Esophagus muscularis mucosa (tissue), 4 donors: ENCODE data around the gene LIFR. TPM values are rescaled to one million over a fixed set of nuclear protein-coding genes. Genes with fewer than 3 reads are reported as not detected.
A peak's percentile ranks its signal among the peaks of the same experiment; 100 is the strongest.

Source experiments
- DNase-seq: peaks from one replicate; pipeline ENCODE4 v3.0.0-alpha.2; 2017; ENCODE audit errors: extremely low spot score
- H3K27ac ChIP-seq, 4 donors: fragments of 200-600 bp; sonication (generic); replicated peaks in 1 of 4; 1 replicate in 3 of 4; 2 replicates in 1 of 4; pipeline ENCODE4 v1.5.1; 2016 to 2019; ENCODE audit warnings: mild to moderate bottlenecking in 1 of 4
- H3K27me3 ChIP-seq, 4 donors: fragments of 200-600 bp; sonication (generic); one replicate each; pipeline versions ENCODE4 v1.5.1 to v1.6.0; 2016 to 2019
- H3K36me3 ChIP-seq, 4 donors: fragments of 200-600 bp; sonication (generic); one replicate each; pipeline ENCODE4 v1.5.1; 2016 to 2019
- H3K4me1 ChIP-seq, 4 donors: fragments of 200-600 bp; sonication (generic); one replicate each; pipeline ENCODE4 v1.5.1; 2016 to 2019
- H3K4me3 ChIP-seq, 4 donors: fragments of 200-600 bp; sonication (generic); 1 replicate in 2 of 4; 2 replicates in 2 of 4; pipeline ENCODE4 v1.5.1; 2016 to 2019; ENCODE audit warnings: mild to moderate bottlenecking in 4 of 4, moderate library complexity in 1 of 4
- H3K9me3 ChIP-seq, 4 donors: fragments of 200-600 bp; sonication (generic); 1 replicate in 3 of 4; 2 replicates in 1 of 4; pipeline ENCODE4 v1.5.1; 2016 to 2019
- EP300 ChIP-seq: sonication (generic); formaldehyde crosslinking; IDR thresholded peaks from one replicate; pipeline ENCODE4 v1.6.1; 2017; ENCODE audit warnings: antibody characterized with exemption
- POLR2A ChIP-seq: fragments of 450-650 bp; IDR thresholded peaks from one replicate; pipeline ENCODE4 v1.6.1; 2017; ENCODE audit warnings: antibody characterized with exemption, moderate library complexity, mild to moderate bottlenecking, low read depth
- POLR2AphosphoS5 ChIP-seq, 2 donors: sonication (generic); formaldehyde crosslinking; IDR thresholded peaks; one replicate each; pipeline ENCODE4 v1.6.1; 2017; ENCODE audit warnings: antibody characterized with exemption in 2 of 2
- WGBS: methylation state at CpG from one replicate; pipeline ENCODE4 v1.1.5; 2018; 5-methylcytosine and 5-hydroxymethylcytosine counted together
- intact Hi-C: fragments of 100-400 bp; cut with DNase I; formaldehyde crosslinking; loops from one replicate; pipeline ENCODE4 v1.15.1; 2023
- total RNA-seq, 4 donors: library from RNA; depleted of rRNA; stranded (reverse); fragments of >200 nt; gene quantifications; one replicate each; pipeline versions ENCODE4 v1.1.0 to v1.2.1, GENCODE V29; 2016
- TF ChIP-seq, protein P1 (sequence below), 3 experiments: fragments of 200-600 bp in 2 of 3; fragments of 450-650 bp in 1 of 3; sonication (generic) in 2 of 3; IDR thresholded peaks; one replicate each; pipeline ENCODE4 v1.5.1; 2017 to 2019; ENCODE audit warnings: antibody characterized with exemption in 3 of 3, mild to moderate bottlenecking in 2 of 3, moderate library complexity in 1 of 3

Gene LIFR
- total RNA-seq, 4 donors from 2014 or later: 72.3 to 102 (median 90.1) TPM

DNA sequence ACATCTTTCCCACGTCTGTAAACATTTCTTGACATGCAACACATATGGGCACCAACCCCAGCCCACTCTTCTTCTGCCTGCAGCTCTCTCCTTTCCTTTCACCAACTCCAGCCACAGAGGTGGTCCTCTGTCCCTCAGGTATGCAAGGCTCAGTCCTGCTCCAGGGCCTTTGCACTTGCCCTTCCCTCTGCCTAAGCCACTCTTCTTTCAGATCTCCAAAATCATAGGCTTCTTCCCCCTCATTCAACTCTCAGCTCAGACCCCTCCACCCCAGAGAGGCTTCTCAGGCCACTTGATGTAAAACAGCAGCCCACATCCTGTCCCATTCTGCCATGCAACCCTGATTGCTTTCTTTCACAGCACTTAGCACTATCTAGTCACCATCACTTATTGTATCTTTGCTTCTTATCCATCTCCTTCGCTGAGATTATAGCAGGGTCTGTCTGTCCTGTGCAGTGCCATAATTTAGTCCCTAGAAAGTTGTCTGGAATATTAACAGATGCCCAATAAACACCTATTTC lies 3.4 kb downstream of the LIFR start:
- intact Hi-C loops: loop anchor here (10.0 kb wide), 1 partner anchor 252 kb away; no protein-coding TSS in a partner anchor
- no peaks in the 10 kb centered on the region for H3K36me3 ChIP-seq
- H3K27me3 ChIP-seq: no peaks in the 10 kb centered on the region
- peak overlapping the region in 1 of 4 donors; percentile 13 for H3K27ac ChIP-seq
- H3K9me3 ChIP-seq: no peaks in the 10 kb centered on the region
- peaks cover 38 to 75% (median 57%) of the 10 kb centered on the region in 4 donors for H3K4me1 ChIP-seq
- TF ChIP-seq, protein P1, sequence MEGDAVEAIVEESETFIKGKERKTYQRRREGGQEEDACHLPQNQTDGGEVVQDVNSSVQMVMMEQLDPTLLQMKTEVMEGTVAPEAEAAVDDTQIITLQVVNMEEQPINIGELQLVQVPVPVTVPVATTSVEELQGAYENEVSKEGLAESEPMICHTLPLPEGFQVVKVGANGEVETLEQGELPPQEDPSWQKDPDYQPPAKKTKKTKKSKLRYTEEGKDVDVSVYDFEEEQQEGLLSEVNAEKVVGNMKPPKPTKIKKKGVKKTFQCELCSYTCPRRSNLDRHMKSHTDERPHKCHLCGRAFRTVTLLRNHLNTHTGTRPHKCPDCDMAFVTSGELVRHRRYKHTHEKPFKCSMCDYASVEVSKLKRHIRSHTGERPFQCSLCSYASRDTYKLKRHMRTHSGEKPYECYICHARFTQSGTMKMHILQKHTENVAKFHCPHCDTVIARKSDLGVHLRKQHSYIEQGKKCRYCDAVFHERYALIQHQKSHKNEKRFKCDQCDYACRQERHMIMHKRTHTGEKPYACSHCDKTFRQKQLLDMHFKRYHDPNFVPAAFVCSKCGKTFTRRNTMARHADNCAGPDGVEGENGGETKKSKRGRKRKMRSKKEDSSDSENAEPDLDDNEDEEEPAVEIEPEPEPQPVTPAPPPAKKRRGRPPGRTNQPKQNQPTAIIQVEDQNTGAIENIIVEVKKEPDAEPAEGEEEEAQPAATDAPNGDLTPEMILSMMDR (IDR thresholded peaks at IDR 0.05): no peak
- TF ChIP-seq POLR2A: no peak
- TF ChIP-seq POLR2AphosphoS5 (IDR thresholded peaks at IDR 0.05): no peak
- no peak for TF ChIP-seq EP300
- 87% methylated on average over 2 of the region's 2 CpGs for WGBS
- H3K4me3 ChIP-seq: peak overlapping the region; percentile 11 to 27 (median 24)
- no peak for DNase-seq

DNA sequence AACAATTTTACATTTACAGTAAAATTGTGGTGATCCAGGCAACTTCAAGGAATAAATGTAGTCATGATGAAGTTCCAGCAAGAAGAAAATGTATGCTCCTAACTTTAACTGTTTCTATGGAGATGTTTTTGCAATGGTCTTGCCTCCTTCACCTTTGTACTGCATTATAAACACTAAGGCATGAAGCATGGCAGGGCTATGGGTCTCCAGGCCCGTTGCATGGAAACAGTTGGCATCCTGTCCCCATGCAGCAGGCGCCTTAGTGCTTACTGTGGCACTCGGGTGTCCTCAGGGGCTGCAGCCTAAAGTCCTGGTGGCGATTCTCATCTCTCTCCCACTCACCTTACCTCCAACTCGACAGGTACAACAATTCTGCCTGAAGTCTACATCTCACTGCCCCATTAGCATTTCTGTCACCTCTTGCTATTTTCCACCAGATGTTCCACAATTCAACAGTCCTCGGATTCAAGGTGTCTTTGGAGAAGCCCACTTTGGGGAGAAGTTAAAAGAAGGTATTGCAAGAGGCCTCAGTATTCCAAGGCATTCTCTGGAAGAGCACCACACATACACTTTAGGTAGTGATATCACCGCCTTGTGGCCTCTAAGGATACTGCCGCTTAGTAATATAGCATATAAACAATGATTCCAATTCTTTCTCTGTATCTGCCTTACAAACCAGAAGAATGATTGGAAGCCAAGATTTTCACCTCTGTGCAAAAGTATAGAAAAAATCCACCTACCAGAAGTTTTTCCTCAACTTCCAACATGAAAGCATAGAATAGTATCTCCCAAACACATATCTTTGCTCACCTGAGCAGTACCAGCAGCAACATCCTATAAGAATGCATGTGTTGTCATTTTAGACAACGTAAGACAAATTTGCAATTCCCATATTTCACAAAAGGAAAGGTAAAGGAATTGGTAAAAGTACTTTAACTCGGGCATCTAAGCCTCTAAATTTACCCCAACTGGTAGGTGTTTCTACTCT lies 5.1 kb downstream of the LIFR start:
- H3K4me1 ChIP-seq: peaks cover 39 to 78% (median 65%) of the 10 kb centered on the region in 4 donors
- H3K9me3 ChIP-seq: no peaks in the 10 kb centered on the region
- intact Hi-C loops: loop anchor here (10.0 kb wide), 1 partner anchor 253 kb away; no protein-coding TSS in a partner anchor
- peak overlapping the region in 3 of 4 donors; percentile 5 to 12 (median 7) for H3K4me3 ChIP-seq
- no peaks in the 10 kb centered on the region for H3K27me3 ChIP-seq
- 66% methylated on average over 10 of the region's 10 CpGs for WGBS
- DNase-seq: no peak
- TF ChIP-seq, protein P1 (IDR thresholded peaks at IDR 0.05): peak; percentile 33 to 53 (median 42)
- no peak for TF ChIP-seq POLR2AphosphoS5 (IDR thresholded peaks at IDR 0.05)
- H3K27ac ChIP-seq: no peak overlapping the region
- no peaks in the 10 kb centered on the region for H3K36me3 ChIP-seq

DNA sequence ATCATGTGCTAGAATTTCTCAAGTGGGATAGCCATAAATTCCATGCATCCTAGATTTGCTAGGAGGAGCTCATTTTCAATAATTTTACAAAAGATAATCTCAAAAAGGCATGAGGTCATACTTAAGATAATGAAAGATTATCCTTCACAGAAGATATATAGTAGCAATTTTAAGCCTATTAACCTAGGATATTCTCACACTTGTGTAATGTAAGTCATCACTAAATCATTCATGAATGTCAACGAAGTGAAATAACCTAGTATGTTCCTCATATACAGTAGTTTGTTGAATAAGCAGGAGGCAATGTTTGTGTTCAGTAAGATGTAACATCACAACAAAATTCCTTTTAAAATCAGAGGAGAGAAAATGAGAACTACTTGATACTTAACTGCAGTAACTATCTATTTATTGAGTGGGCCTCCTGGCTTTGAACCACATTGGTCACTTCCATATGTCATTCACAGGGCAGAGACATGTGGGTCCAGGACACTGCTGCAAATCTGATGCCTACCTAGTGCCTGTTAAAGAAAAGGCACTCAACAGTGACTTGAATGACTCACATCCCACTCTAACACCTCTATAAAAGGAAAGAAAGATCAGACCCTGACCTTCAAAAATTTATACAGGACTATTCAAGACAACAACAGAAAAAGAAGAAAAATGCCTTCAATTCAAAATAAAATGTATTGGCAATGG lies 8.2 kb downstream of the LIFR start:
- Histone ChIP-seq H3K4me1 (peaks cover 38 to 75% (median 53%) of the 10 kb centered on the region in 4 donors), H3K27me3 (no peaks in the 10 kb centered on the region), H3K4me3 (no peak overlapping the region), H3K36me3 (no peaks in the 10 kb centered on the region), H3K27ac (peak overlapping the region; percentile 10 to 56 (median 52)), H3K9me3 (no peaks in the 10 kb centered on the region)
- DNase-seq: no peak
- TF ChIP-seq POLR2A: no peak
- TF ChIP-seq, protein P1 (IDR thresholded peaks at IDR 0.05): no peak
- no peak for TF ChIP-seq POLR2AphosphoS5 (IDR thresholded peaks at IDR 0.05)
- TF ChIP-seq EP300: no peak
- intact Hi-C loops: no loop called here
- WGBS: 60% methylated on average over 1 of the region's 1 CpG

DNA sequence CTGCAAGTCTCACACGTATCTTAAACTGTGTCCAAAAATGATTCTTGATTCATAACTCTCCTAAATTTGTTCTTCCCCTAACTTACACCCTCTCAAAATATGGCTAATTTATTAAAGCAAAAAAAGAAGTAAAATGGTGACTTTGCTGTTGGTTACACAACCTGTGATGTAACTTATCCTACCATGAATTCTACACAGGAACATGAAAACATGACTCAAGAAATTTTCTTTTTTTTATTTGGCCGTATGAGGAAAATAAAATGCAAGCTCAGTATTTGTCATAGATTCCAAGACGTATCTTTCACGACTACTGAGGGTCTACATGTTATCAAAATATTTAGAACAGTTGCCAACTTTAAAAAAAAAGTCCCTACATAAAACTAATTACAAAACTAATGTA lies 9.2 kb downstream of the LIFR start:
- no peaks in the 10 kb centered on the region for H3K27me3 ChIP-seq
- peaks cover 39 to 65% (median 51%) of the 10 kb centered on the region in 4 donors for H3K4me1 ChIP-seq
- WGBS: 77% methylated on average over 4 of the region's 4 CpGs
- no peak for TF ChIP-seq EP300
- TF ChIP-seq, protein P1 (IDR thresholded peaks at IDR 0.05): no peak
- TF ChIP-seq POLR2AphosphoS5 (IDR thresholded peaks at IDR 0.05): no peak
- no peak for TF ChIP-seq POLR2A
- no peaks in the 10 kb centered on the region for H3K9me3 ChIP-seq
- peak overlapping the region in 1 of 4 donors; percentile 42 for H3K27ac ChIP-seq
- intact Hi-C loops: no loop called here
- H3K36me3 ChIP-seq: no peaks in the 10 kb centered on the region
- H3K4me3 ChIP-seq: no peak overlapping the region
- DNase-seq: no peak
